Measurements from ENCODE around the gene PRICKLE4.

GRCh38 chr6:41732591-41733359 lies 47.8 kb upstream of the PRICKLE4 start:
- no peak for TF ChIP-seq CTCF (IDR thresholded peaks at IDR 0.05; ENCODE audit: poor library complexity, severe bottlenecking)
- TF ChIP-seq EZH2 (IDR thresholded peaks at IDR 0.05; ENCODE audit: borderline replicate concordance, insufficient read depth, low read length, poor library complexity, severe bottlenecking), result no peak
